Activated CD8-positive, alpha-beta memory T cell treated with anti-CD3 and anti-CD28 coated beads, Interleukin-2, amount 50 U/mL, for 4 hours (primary cell): Measurements from ENCODE around the gene SCRN2.

Experiments used
- DNase-seq: peaks from one replicate; pipeline ENCODE4 v3.0.0-alpha.2; 2020

Gene SCRN2

GRCh38 chr17:47840742-47841487, at the start of gene SCRN2:
Gene SCRN2, minus strand, starts transcription at chr17:47841273. Its CDS starts 430 bp downstream, at chr17:47840843.
- peak; percentile 87 for DNase-seq

GRCh38 chr17:47889734-47890529, 48.9 kb upstream of the SCRN2 start:
- peak; percentile 95 for DNase-seq

- no peak for DNase-seq
Observed at GRCh38 chr17:47888293-47888692, 47.2 kb upstream of the SCRN2 start.

- DNase-seq, result no peak
Observed at GRCh38 chr17:47884905-47885730, 44.0 kb upstream of the SCRN2 start.

- DNase-seq, result no peak
Observed at GRCh38 chr17:47884427-47884740, 43.3 kb upstream of the SCRN2 start.

- DNase-seq, result no peak
Observed at GRCh38 chr17:47883589-47884426, 42.7 kb upstream of the SCRN2 start.

GRCh38 chr17:47882695-47883588, 41.9 kb upstream of the SCRN2 start:
- no peak for DNase-seq

- no peak for DNase-seq
Observed at GRCh38 chr17:47882247-47882646, 41.2 kb upstream of the SCRN2 start.

- DNase-seq, result no peak
Observed at GRCh38 chr17:47879776-47880454, 38.8 kb upstream of the SCRN2 start.

- no peak for DNase-seq
Observed at GRCh38 chr17:47879028-47879585, 38.0 kb upstream of the SCRN2 start.

GRCh38 chr17:47878203-47879027, 37.3 kb upstream of the SCRN2 start:
- no peak for DNase-seq

GRCh38 chr17:47877368-47878034, 36.4 kb upstream of the SCRN2 start:
- no peak for DNase-seq

GRCh38 chr17:47875011-47875985, 34.2 kb upstream of the SCRN2 start:
- DNase-seq, result no peak

- DNase-seq, result no peak
Observed at GRCh38 chr17:47873200-47874090, 32.4 kb upstream of the SCRN2 start.

GRCh38 chr17:47872651-47873161, 31.6 kb upstream of the SCRN2 start:
- no peak for DNase-seq

GRCh38 chr17:47872019-47872650, 31.1 kb upstream of the SCRN2 start:
- no peak for DNase-seq
